Putamen (tissue), 1 donor: ENCODE data around the gene SETD2.
"Not testable (repeated sequence)": the region's sequence is repeated elsewhere in the genome, so short reads cannot be mapped to it uniquely, and the experiment has no call there.

Experiments
- DNase-seq: peaks from one replicate; pipeline ENCODE4 v3.0.0-alpha.2; 2016; ENCODE audit warnings: low spot score

The SETD2 gene

GRCh38 chr3:47035645-47036044 is 128.3 kb downstream of the SETD2 start:
- DNase-seq, result no peak

- DNase-seq, result peak; percentile 38
Measured at GRCh38 chr3:47034868-47035489, 128.9 kb downstream of the SETD2 start.

GRCh38 chr3:47031041-47031440 is 132.9 kb downstream of the SETD2 start:
- DNase-seq, result not testable (repeated sequence)

- no peak for DNase-seq
Measured at GRCh38 chr3:47028667-47029066, 135.2 kb downstream of the SETD2 start.

- DNase-seq, result no peak
Measured at GRCh38 chr3:47028146-47028545, 135.8 kb downstream of the SETD2 start.

- DNase-seq, result not testable (repeated sequence)
Measured at GRCh38 chr3:47026432-47026831, 137.5 kb downstream of the SETD2 start.

GRCh38 chr3:47024932-47025331 is 139.0 kb downstream of the SETD2 start:
- peak; percentile 29 for DNase-seq

- no peak for DNase-seq
Measured at GRCh38 chr3:47022641-47023071, 141.3 kb downstream of the SETD2 start.

- no peak for DNase-seq
Measured at GRCh38 chr3:47020311-47020710, 143.6 kb downstream of the SETD2 start.

GRCh38 chr3:47019201-47019600 is 144.7 kb downstream of the SETD2 start:
- no peak for DNase-seq

GRCh38 chr3:47018269-47018611 is 145.7 kb downstream of the SETD2 start:
- DNase-seq, result no peak

- DNase-seq, result no peak
Measured at GRCh38 chr3:47017504-47018268, 146.2 kb downstream of the SETD2 start.

GRCh38 chr3:47016934-47017435 is 146.9 kb downstream of the SETD2 start:
- no peak for DNase-seq

GRCh38 chr3:47016086-47016933 is 147.6 kb downstream of the SETD2 start:
- DNase-seq, result no peak

- no peak for DNase-seq
Measured at GRCh38 chr3:47015151-47015550, 148.8 kb downstream of the SETD2 start.

GRCh38 chr3:47014036-47014435 is 149.9 kb downstream of the SETD2 start:
- no peak for DNase-seq

GRCh38 chr3:47013231-47013630 is 150.7 kb downstream of the SETD2 start:
- no peak for DNase-seq

- no peak for DNase-seq
Measured at GRCh38 chr3:47012342-47013230, 151.3 kb downstream of the SETD2 start.

GRCh38 chr3:47011371-47011770 is 152.5 kb downstream of the SETD2 start:
- DNase-seq, result no peak

- DNase-seq, result no peak
Measured at GRCh38 chr3:47010910-47011309, 153.0 kb downstream of the SETD2 start.

- peak; percentile 18 for DNase-seq
Measured at GRCh38 chr3:47010111-47010712, 153.7 kb downstream of the SETD2 start.
